CD4-positive, alpha-beta T cell (primary cell): ENCODE measurements around the gene VPS9D1. TPM values are rescaled to one million over a fixed set of nuclear protein-coding genes. Genes with fewer than 3 reads are reported as not detected.
A peak's percentile ranks its signal among the peaks of the same experiment; 100 is the strongest.

Experiments
- ATAC-seq: fragments of 200-7000 bp; cut with Tn5 transposase; one replicate; pipeline ENCODE4 v1.10.0; 2022; ENCODE audit warnings: mild to moderate bottlenecking; ENCODE audit not compliant: poor library complexity
- CTCF ChIA-PET: fragments of 350-600 bp; sonication (Branson Sonifier 250); formaldehyde crosslinking; loops from one replicate; lab custom pipeline; 2021; ENCODE audit warnings: antibody characterized with exemption, inconsistent platforms; lab: Charles Lee
- POLR2A ChIA-PET: fragments of 350-600 bp; sonication (Branson Sonifier 250); formaldehyde crosslinking; loops from one replicate; lab custom pipeline; 2021; ENCODE audit warnings: antibody characterized with exemption, inconsistent platforms; lab: Charles Lee
- DNase-seq, 14 experiments: peaks; one replicate each; pipeline ENCODE4 v3.0.0-alpha.2; 2013 to 2020; ENCODE audit warnings: mixed read lengths in 2 of 14
- H3K27ac ChIP-seq, 2 donors: one replicate each; pipeline versions ENCODE4 v1.5.1 to v1.7.0; 2013; ENCODE audit warnings: low read length in 2 of 2, low read depth in 1 of 2, mild to moderate bottlenecking in 1 of 2
- H3K27me3 ChIP-seq, 2 experiments: 1 replicate in 1 of 2; 2 replicates in 1 of 2; pipeline versions ENCODE4 v1.6.1 to v1.7.0; 2013; ENCODE audit warnings: low read length in 2 of 2, control low read depth in 1 of 2, mild to moderate bottlenecking in 1 of 2, moderate library complexity in 1 of 2; ENCODE audit not compliant: insufficient read depth in 2 of 2, control insufficient read depth in 1 of 2
- H3K36me3 ChIP-seq: one replicate; pipeline ENCODE4 v1.6.1; 2013; ENCODE audit warnings: low read length, control low read depth; ENCODE audit not compliant: insufficient read depth
- H3K4me1 ChIP-seq: one replicate; pipeline ENCODE4 v1.6.1; 2013; ENCODE audit warnings: low read length, control low read depth; ENCODE audit not compliant: insufficient read depth
- H3K4me3 ChIP-seq: one replicate; pipeline ENCODE4 v1.5.1; 2013; ENCODE audit warnings: mild to moderate bottlenecking, low read length, moderate library complexity
- H3K9me3 ChIP-seq, 2 experiments: 1 replicate in 1 of 2; 2 replicates in 1 of 2; pipeline versions ENCODE4 v1.6.1 to v1.7.0; 2013; ENCODE audit warnings: low read length in 2 of 2, mild to moderate bottlenecking in 2 of 2, control low read depth in 1 of 2, moderate library complexity in 1 of 2; ENCODE audit not compliant: control insufficient read depth in 1 of 2, insufficient read depth in 1 of 2
- H3K27ac Mint-ChIP-seq: one replicate; pipeline ENCODE4 v1.8.0; 2020; ENCODE audit warnings: mixed read lengths
- H3K27me3 Mint-ChIP-seq: one replicate; pipeline ENCODE4 v1.8.0; 2021; ENCODE audit warnings: mixed read lengths
- H3K36me3 Mint-ChIP-seq: one replicate; pipeline ENCODE4 v1.8.0; 2021; ENCODE audit warnings: low read depth, mixed read lengths
- H3K4me1 Mint-ChIP-seq: one replicate; pipeline ENCODE4 v1.8.0; 2021; ENCODE audit warnings: low read depth, mixed read lengths
- H3K4me3 Mint-ChIP-seq: one replicate; pipeline ENCODE4 v1.8.0; 2020; ENCODE audit warnings: mild to moderate bottlenecking, mixed read lengths
- H3K9me3 Mint-ChIP-seq: one replicate; pipeline ENCODE4 v1.8.0; 2020; ENCODE audit warnings: mixed read lengths
- intact Hi-C, 2 experiments: fragments of 100-400 bp; cut with DNase I in 1 of 2; cut with micrococcal nuclease in 1 of 2; formaldehyde crosslinking; loops; one replicate each; pipeline versions ENCODE4 v1.15.1 to v1.9.0; 2023 to 2025; cut with DNase I, micrococcal nuclease
- total RNA-seq, 174 experiments: library from RNA in 2 of 174; stranded (reverse) in 2 of 174; gene quantifications; one replicate each; pipeline ENCODE4 v1.2.3 and lab custom pipeline; 2021 to 2026
- TF ChIP-seq, protein P1 (sequence below): fragments of 200-600 bp; IDR thresholded peaks from one replicate; pipeline ENCODE4 v1.8.0; 2022; ENCODE audit warnings: antibody characterized with exemption, mild to moderate bottlenecking

The VPS9D1 gene
- total RNA-seq, 2 experiments from 2014 or later, result 18.5 to 21.8 TPM

- H3K27ac Mint-ChIP-seq, result no peak overlapping the region
- no peaks in the 10 kb centered on the region for H3K9me3 Mint-ChIP-seq
- H3K27ac ChIP-seq, result no peak overlapping the region
- no peaks in the 10 kb centered on the region for H3K27me3 ChIP-seq
- no peaks in the 10 kb centered on the region for H3K27me3 Mint-ChIP-seq
- TF ChIP-seq, protein P1, sequence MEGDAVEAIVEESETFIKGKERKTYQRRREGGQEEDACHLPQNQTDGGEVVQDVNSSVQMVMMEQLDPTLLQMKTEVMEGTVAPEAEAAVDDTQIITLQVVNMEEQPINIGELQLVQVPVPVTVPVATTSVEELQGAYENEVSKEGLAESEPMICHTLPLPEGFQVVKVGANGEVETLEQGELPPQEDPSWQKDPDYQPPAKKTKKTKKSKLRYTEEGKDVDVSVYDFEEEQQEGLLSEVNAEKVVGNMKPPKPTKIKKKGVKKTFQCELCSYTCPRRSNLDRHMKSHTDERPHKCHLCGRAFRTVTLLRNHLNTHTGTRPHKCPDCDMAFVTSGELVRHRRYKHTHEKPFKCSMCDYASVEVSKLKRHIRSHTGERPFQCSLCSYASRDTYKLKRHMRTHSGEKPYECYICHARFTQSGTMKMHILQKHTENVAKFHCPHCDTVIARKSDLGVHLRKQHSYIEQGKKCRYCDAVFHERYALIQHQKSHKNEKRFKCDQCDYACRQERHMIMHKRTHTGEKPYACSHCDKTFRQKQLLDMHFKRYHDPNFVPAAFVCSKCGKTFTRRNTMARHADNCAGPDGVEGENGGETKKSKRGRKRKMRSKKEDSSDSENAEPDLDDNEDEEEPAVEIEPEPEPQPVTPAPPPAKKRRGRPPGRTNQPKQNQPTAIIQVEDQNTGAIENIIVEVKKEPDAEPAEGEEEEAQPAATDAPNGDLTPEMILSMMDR, result no peak
- intact Hi-C loops, result no loop called here
- ATAC-seq (no peak), DNase-seq (peak in 1 of 14 experiments; percentile 33)
- H3K36me3 Mint-ChIP-seq, result peaks cover 50% of the 10 kb centered on the region
- peaks cover 38% of the 10 kb centered on the region for H3K36me3 ChIP-seq
- no peaks in the 10 kb centered on the region for H3K9me3 ChIP-seq
- peaks cover 3% of the 10 kb centered on the region for H3K4me1 Mint-ChIP-seq
- ChIA-PET POLR2A (interaction anchor here (1.0 kb wide), 1 partner anchor 43 kb away, joined by 4 read pairs; no protein-coding TSS in a partner anchor), CTCF (interaction anchor here (0.5 kb wide), 1 partner anchor 49 kb away, joined by 4 read pairs; no protein-coding TSS in a partner anchor)
- H3K4me3 Mint-ChIP-seq, result no peak overlapping the region
- no peak overlapping the region for H3K4me3 ChIP-seq
- H3K4me1 ChIP-seq, result peaks cover 19% of the 10 kb centered on the region
Measured at GRCh38 chr16:89693931-89694783, 26.5 kb downstream of the VPS9D1 start.

DNA sequence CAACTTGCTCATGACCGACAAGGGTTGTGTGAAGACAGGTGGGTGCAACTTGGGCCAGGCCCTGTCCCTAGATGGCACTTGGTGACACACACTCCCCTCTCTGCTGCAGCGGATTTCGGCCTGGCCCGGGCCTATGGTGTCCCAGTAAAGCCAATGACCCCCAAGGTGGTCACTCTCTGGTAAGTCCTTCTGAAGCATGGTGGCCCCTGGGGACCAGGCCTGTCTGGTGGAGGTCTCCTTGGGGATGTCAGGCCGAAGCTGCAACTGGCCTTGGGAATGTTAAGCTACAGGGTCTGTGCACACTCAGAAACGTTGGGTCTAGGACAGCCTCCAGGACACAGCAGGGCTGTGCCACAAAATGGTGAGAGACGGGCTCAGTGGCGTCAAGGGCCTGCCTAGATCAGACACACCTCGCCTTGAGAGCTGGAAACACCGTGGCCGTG is 27.4 kb downstream of the VPS9D1 start:
- Mint-ChIP-seq H3K27ac (no peak overlapping the region), H3K4me3 (no peak overlapping the region), H3K9me3 (no peaks in the 10 kb centered on the region), H3K4me1 (peaks cover 3% of the 10 kb centered on the region), H3K27me3 (no peaks in the 10 kb centered on the region), H3K36me3 (peaks cover 46% of the 10 kb centered on the region)
- H3K27ac ChIP-seq, result no peak overlapping the region
- ChIA-PET CTCF (no interaction called here), POLR2A (interaction anchor here (0.6 kb wide), 1 partner anchor 134 kb away, joined by 6 read pairs; no protein-coding TSS in a partner anchor)
- DNase-seq (peak in 1 of 14 experiments; percentile 24), ATAC-seq (no peak)
- H3K36me3 ChIP-seq, result peaks cover 38% of the 10 kb centered on the region
- H3K4me1 ChIP-seq, result peaks cover 19% of the 10 kb centered on the region
- intact Hi-C loops, result no loop called here
- H3K4me3 ChIP-seq, result no peak overlapping the region
- no peaks in the 10 kb centered on the region for H3K9me3 ChIP-seq
- TF ChIP-seq, protein P1, result no peak
- no peaks in the 10 kb centered on the region for H3K27me3 ChIP-seq

- no peak for ATAC-seq
- H3K4me3 Mint-ChIP-seq, result no peak overlapping the region
- peaks cover 46% of the 10 kb centered on the region for H3K36me3 Mint-ChIP-seq
- H3K4me1 Mint-ChIP-seq, result peaks cover 9% of the 10 kb centered on the region
- no peaks in the 10 kb centered on the region for H3K27me3 Mint-ChIP-seq
- peaks cover 36% of the 10 kb centered on the region for H3K36me3 ChIP-seq
- intact Hi-C loops, result no loop called here
- no peaks in the 10 kb centered on the region for H3K9me3 ChIP-seq
- TF ChIP-seq, protein P1, result no peak
- H3K9me3 Mint-ChIP-seq, result no peaks in the 10 kb centered on the region
- CTCF ChIA-PET, result no interaction called here
- peaks cover 25% of the 10 kb centered on the region for H3K4me1 ChIP-seq
- POLR2A ChIA-PET, result no interaction called here
- peak in 1 of 14 experiments; percentile 24 for DNase-seq
- no peak overlapping the region for H3K27ac Mint-ChIP-seq
- no peaks in the 10 kb centered on the region for H3K27me3 ChIP-seq
- no peak overlapping the region for H3K27ac ChIP-seq
- no peak overlapping the region for H3K4me3 ChIP-seq
Measured at GRCh38 chr16:89691986-89692569, 28.6 kb downstream of the VPS9D1 start.
